ENCODE data around the gene KMT2A. TPM values are rescaled to one million over a fixed set of nuclear protein-coding genes. Genes with fewer than 3 reads are reported as not detected.
A peak's percentile ranks its signal among the peaks of the same experiment; 100 is the strongest.

The KMT2A gene
- total and polyA plus RNA-seq, 7 donors = 5.3 to 93.9 (median 42.9) TPM

DNA sequence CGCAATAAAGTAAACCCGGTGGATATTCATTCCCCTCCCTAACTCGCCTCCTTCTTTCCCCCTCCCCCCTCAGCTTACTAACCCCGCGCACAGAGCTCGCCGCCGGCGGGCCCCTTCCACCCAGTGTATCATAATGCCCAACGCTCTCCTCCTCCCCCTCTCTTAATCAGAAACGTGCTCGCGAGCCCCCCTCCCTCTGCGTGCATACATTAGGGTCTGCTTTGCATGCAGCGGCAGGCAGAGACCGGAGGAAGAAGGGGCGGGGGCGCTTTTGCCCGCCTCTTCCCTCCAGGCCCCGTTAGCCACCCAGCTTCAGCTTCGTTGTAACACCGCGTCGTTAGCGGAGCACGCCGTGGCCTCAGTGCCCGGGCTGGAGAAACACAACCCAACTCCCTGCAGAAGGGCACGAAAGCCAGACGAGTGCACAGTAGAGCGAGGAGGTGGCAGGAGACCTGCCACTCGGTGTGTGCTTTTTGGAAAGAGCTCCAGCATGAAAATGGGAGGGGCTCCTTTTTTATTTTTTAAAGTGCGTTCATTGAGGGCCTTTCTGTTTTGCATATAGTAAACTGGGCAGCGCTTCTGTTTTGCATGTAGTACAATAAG, 901 bp upstream of the KMT2A start:
- Histone ChIP-seq H3K9me3 (no peaks in the 10 kb centered on the region), H3K36me3 (no peaks in the 10 kb centered on the region), H3K4me3 (peak overlapping the region; percentile 88 to 100 (median 98)), H3K4me1 (peaks cover 3 to 51% (median 36%) of the 10 kb centered on the region in 4 donors), H3K27ac (peak overlapping the region; percentile 93 to 97 (median 95)), H3K27me3 (no peaks in the 10 kb centered on the region)
- TF ChIP-seq POLR2A (IDR thresholded peaks at IDR 0.05) = no peak
- peak; percentile 72 for DNase-seq
- intact Hi-C loops (cut with DNase I) = loop anchor here (2.0 to 5.0 kb wide), 2 partner anchors 19 to 52 kb away; no protein-coding TSS in a partner anchor
- 0 to 1% methylated on average over 34 of the region's 34 CpGs for WGBS, 2 donors

DNA sequence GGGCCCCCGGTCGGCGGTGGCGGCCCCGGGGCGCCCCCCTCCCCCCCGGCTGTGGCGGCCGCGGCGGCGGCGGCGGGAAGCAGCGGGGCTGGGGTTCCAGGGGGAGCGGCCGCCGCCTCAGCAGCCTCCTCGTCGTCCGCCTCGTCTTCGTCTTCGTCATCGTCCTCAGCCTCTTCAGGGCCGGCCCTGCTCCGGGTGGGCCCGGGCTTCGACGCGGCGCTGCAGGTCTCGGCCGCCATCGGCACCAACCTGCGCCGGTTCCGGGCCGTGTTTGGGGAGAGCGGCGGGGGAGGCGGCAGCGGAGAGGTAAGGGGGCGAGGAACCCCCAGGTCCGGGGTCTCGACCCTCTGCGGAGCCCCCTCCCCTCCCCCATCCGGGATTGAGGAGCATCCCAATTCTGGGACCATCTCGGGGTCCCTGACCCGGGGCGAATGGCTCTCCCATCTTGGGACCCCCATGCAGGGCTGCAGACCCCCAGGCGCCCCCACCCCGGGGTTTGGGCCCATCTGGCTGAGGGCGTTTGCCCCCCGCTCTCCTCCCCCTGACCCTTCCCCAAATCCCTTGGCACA, 431 bp downstream of the KMT2A start:
- Histone ChIP-seq H3K27ac (peak overlapping the region; percentile 93 to 97 (median 95)), H3K36me3 (no peaks in the 10 kb centered on the region), H3K9me3 (no peaks in the 10 kb centered on the region), H3K4me3 (peak overlapping the region; percentile 88 to 100 (median 98)), H3K4me1 (peaks cover 3 to 59% (median 43%) of the 10 kb centered on the region in 4 donors), H3K27me3 (no peaks in the 10 kb centered on the region)
- TF ChIP-seq EP300 (IDR thresholded peaks at IDR 0.05) = no peak
- no peak for TF ChIP-seq POLR2AphosphoS5 (IDR thresholded peaks at IDR 0.05)
- no peak for TF ChIP-seq POLR2A (IDR thresholded peaks at IDR 0.05)
- TF ChIP-seq, protein P1, sequence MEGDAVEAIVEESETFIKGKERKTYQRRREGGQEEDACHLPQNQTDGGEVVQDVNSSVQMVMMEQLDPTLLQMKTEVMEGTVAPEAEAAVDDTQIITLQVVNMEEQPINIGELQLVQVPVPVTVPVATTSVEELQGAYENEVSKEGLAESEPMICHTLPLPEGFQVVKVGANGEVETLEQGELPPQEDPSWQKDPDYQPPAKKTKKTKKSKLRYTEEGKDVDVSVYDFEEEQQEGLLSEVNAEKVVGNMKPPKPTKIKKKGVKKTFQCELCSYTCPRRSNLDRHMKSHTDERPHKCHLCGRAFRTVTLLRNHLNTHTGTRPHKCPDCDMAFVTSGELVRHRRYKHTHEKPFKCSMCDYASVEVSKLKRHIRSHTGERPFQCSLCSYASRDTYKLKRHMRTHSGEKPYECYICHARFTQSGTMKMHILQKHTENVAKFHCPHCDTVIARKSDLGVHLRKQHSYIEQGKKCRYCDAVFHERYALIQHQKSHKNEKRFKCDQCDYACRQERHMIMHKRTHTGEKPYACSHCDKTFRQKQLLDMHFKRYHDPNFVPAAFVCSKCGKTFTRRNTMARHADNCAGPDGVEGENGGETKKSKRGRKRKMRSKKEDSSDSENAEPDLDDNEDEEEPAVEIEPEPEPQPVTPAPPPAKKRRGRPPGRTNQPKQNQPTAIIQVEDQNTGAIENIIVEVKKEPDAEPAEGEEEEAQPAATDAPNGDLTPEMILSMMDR (IDR thresholded peaks at IDR 0.05) = no peak
- 0% methylated on average over 55 of the region's 55 CpGs for WGBS, 2 donors
- peak; percentile 60 for DNase-seq
- intact Hi-C loops (cut with DNase I) = loop anchor here (1.0 to 5.0 kb wide), 2 partner anchors 35 to 51 kb away; partner anchors contain the start of gene ATP5MG

DNA sequence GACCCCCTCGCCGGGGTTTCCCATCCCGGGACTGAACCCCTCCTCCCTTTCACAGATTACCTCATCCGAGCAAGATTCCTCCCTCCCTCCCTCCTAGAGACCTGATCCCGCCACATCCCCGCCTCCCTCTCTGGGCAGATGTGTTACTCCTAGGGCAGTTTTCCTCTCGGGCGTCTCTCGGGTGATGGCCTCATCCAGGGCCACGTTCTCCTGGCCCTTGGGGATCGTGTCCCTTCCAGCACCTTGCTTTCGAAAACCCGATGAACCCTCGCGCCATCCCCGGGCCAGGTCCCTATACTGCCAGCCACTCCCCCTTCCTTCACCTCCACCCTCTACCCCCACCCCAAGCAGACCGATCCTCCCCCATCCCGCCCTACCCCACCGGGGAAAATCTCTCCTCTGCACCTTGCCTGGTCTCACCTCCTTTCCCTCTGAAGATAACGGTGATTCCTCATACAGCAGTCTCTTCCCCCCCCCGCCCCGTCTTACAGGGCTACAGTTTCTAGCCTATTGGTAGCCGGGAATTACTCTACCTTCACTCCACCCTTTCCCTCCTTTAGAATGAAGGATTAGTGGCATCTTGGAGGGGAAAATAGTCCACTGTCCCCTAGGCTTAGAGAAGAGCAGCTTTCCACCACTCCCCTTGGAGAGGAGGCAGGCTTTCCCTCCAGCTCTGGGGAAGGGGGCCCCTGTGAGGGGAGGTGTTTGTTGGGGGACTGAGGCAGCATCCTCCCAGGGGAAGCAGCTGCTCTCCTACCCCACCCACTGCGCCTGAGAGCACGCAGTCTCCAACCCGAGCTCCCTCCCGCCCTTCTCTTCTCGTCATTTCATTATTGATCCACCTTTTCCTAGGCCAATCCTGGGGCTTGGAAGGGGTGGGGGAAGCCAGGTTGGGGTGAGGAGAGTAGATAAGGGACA, 1.2 kb downstream of the KMT2A start:
- H3K36me3 ChIP-seq = no peaks in the 10 kb centered on the region
- H3K9me3 ChIP-seq = no peaks in the 10 kb centered on the region
- H3K4me1 ChIP-seq = peaks cover 3 to 65% (median 50%) of the 10 kb centered on the region in 4 donors
- H3K27ac ChIP-seq = peak overlapping the region; percentile 93 to 97 (median 95)
- intact Hi-C loops (cut with DNase I) = loop anchor here (5.0 kb wide), 1 partner anchor 50 kb away; no protein-coding TSS in a partner anchor
- 0 to 1% methylated on average over 28 of the region's 28 CpGs for WGBS, 2 donors
- no peaks in the 10 kb centered on the region for H3K27me3 ChIP-seq
- peak; percentile 80 for DNase-seq
- TF ChIP-seq, protein P1 (IDR thresholded peaks at IDR 0.05) = no peak
- TF ChIP-seq EP300 (IDR thresholded peaks at IDR 0.05) (no peak), POLR2AphosphoS5 (IDR thresholded peaks at IDR 0.05) (no peak), POLR2A (IDR thresholded peaks at IDR 0.05) (no peak)
- peak overlapping the region; percentile 88 to 100 (median 98) for H3K4me3 ChIP-seq

DNA sequence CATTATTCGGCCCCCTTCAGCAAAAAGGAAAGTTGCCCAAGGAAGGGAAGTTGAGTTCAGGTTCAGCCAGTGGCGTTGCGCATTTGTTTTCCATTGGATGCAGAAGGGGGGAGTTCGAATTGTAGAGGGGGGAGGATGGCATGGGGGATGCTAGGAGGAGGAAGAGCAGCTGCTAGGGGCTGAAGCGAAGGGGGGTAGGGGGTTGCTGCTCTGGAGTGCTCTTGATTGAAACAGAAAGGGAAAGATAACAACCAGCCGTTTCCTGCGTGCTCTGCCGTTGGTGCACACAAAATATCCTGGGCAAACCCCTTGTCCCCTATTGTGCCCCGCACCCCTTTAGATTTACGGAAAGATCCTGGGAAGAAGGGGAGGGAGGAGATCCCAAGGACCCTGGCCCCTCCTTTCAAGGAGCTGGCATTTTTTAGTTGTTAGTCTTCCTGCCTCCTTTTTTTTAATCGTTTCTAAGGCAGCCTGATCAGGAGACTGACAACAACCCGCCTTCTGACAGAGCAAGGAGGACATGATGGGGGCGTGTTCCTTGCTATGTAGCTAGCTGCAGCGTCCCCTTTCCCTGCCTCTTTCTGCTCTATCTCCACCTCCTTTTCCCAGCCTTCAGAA, 2.1 kb downstream of the KMT2A start:
- Histone ChIP-seq H3K27ac (peak overlapping the region; percentile 93 to 97 (median 95)), H3K4me3 (peak overlapping the region; percentile 88 to 100 (median 98)), H3K27me3 (no peaks in the 10 kb centered on the region), H3K36me3 (no peaks in the 10 kb centered on the region), H3K4me1 (peaks cover 3 to 74% (median 59%) of the 10 kb centered on the region in 4 donors), H3K9me3 (no peaks in the 10 kb centered on the region)
- peak in 1 of 4 donors; percentile 27 for TF ChIP-seq POLR2AphosphoS5 (IDR thresholded peaks at IDR 0.05)
- TF ChIP-seq, protein P1 (IDR thresholded peaks at IDR 0.05) = no peak
- intact Hi-C loops (cut with DNase I) = loop anchor here (5.0 kb wide), 1 partner anchor 49 kb away; no protein-coding TSS in a partner anchor
- 0 to 2% methylated on average over 14 of the region's 14 CpGs for WGBS, 2 donors
- DNase-seq = peak; percentile 72

All from sigmoid colon (tissue), 7 donors.